Posterior cingulate gyrus (tissue), 11 donors: ENCODE measurements around the gene PLSCR1.
"Not testable (repeated sequence)": the region's sequence is repeated elsewhere in the genome, so short reads cannot be mapped to it uniquely, and the experiment has no call there.

Source experiments
- DNase-seq, 10 donors: peaks; one replicate each; pipeline versions ENCODE4 v3.0.0 to v3.0.0-alpha.2; 2020 to 2021; ENCODE audit warnings: mixed read lengths in 3 of 10
- intact Hi-C: fragments of 100-400 bp; cut with DNase I; formaldehyde crosslinking; loops from one replicate; pipeline ENCODE4 v1.15.1; 2023

The PLSCR1 gene

GRCh38 chr3:146519810-146520209, 24.6 kb downstream of the PLSCR1 start:
- no peak for DNase-seq
- intact Hi-C loops: no loop called here

GRCh38 chr3:146517684-146518435, 26.5 kb downstream of the PLSCR1 start:
- DNase-seq: no peak
- intact Hi-C loops: no loop called here

GRCh38 chr3:146513386-146514051, 30.9 kb downstream of the PLSCR1 start:
- intact Hi-C loops: no loop called here
- no peak for DNase-seq

- intact Hi-C loops: no loop called here
- DNase-seq: no peak
Observed at GRCh38 chr3:146511402-146512134, 32.8 kb downstream of the PLSCR1 start.

GRCh38 chr3:146507331-146508120, 36.9 kb downstream of the PLSCR1 start:
- no peak for DNase-seq

GRCh38 chr3:146505516-146505915, 38.9 kb downstream of the PLSCR1 start:
- no peak for DNase-seq
- intact Hi-C loops: no loop called here

More at GRCh38 chr3:146507331-146508120, 36.9 kb downstream of the PLSCR1 start:
- intact Hi-C loops: no loop called here

- DNase-seq: no peak
- intact Hi-C loops: no loop called here
Observed at GRCh38 chr3:146504498-146505197, 39.8 kb downstream of the PLSCR1 start.

- no peak for DNase-seq
- intact Hi-C loops: no loop called here
Observed at GRCh38 chr3:146503461-146504202, 40.8 kb downstream of the PLSCR1 start.

GRCh38 chr3:146502887-146503460, 41.4 kb downstream of the PLSCR1 start:
- intact Hi-C loops: no loop called here
- DNase-seq: no peak

GRCh38 chr3:146501752-146502151, 42.7 kb downstream of the PLSCR1 start:
- no peak for DNase-seq
- intact Hi-C loops: no loop called here

- intact Hi-C loops: no loop called here
- DNase-seq: no peak
Observed at GRCh38 chr3:146499701-146500100, 44.7 kb downstream of the PLSCR1 start.

GRCh38 chr3:146498002-146498736, 46.2 kb downstream of the PLSCR1 start:
- DNase-seq: no peak

GRCh38 chr3:146497145-146497843, 47.1 kb downstream of the PLSCR1 start:
- intact Hi-C loops: not testable (repeated sequence)

More at GRCh38 chr3:146498002-146498736, 46.2 kb downstream of the PLSCR1 start:
- intact Hi-C loops: no loop called here

GRCh38 chr3:146496726-146497125, 47.7 kb downstream of the PLSCR1 start:
- no peak for DNase-seq
- intact Hi-C loops: no loop called here

More at GRCh38 chr3:146497145-146497843, 47.1 kb downstream of the PLSCR1 start:
- peak in 2 of 10 donors; percentile 63 to 77 for DNase-seq

- intact Hi-C loops: no loop called here
- DNase-seq: no peak
Observed at GRCh38 chr3:146496251-146496650, 48.2 kb downstream of the PLSCR1 start.

GRCh38 chr3:146493761-146494160, 50.6 kb downstream of the PLSCR1 start:
- intact Hi-C loops: no loop called here
- DNase-seq: no peak

GRCh38 chr3:146493221-146493620, 51.2 kb downstream of the PLSCR1 start:
- intact Hi-C loops: no loop called here
- no peak for DNase-seq

- DNase-seq: no peak
- intact Hi-C loops: no loop called here
Observed at GRCh38 chr3:146491303-146491702, 53.1 kb downstream of the PLSCR1 start.
